Panc1 (cell line): ENCODE measurements around the gene DLGAP1. TPM values are rescaled to one million over a fixed set of nuclear protein-coding genes. Genes with fewer than 3 reads are reported as not detected.

Experiments used
- ATAC-seq: fragments of 200-7000 bp; cut with Tn5 transposase; 2 replicates; pipeline ENCODE4 v1.9.1; 2020; ENCODE audit warnings: mild to moderate bottlenecking, moderate library complexity
- BruUV-seq: library from RNA; stranded (reverse); fragments of 400-500 nt; replicated peaks from 2 replicates; lab custom pipeline; 2021; lab: Mats Ljungman, UMichigan
- CTCF ChIA-PET: fragments of 300-600 bp; sonication (Branson Sonifier 250); formaldehyde crosslinking; loops from one replicate; lab custom pipeline; 2022; ENCODE audit warnings: antibody characterized with exemption; lab: Charles Lee
- POLR2A ChIA-PET: fragments of 300-600 bp; sonication (Branson Sonifier 250); formaldehyde crosslinking; loops from one replicate; lab custom pipeline; 2022; ENCODE audit warnings: antibody characterized with exemption; lab: Charles Lee
- DNase-seq: peaks from one replicate; pipeline ENCODE4 v3.0.0-alpha.2; 2010; ENCODE audit warnings: low read depth, low spot score
- H3K27ac ChIP-seq: 2 replicates; pipeline ENCODE4 v1.5.1; 2011; ENCODE audit warnings: mild to moderate bottlenecking, low read length, inconsistent platforms
- H3K27me3 ChIP-seq: fragments of 200-500 bp; sonication (Bioruptor generic); 2 replicates; pipeline ENCODE4 v1.6.0; 2014; ENCODE audit warnings: low read length, inconsistent platforms; ENCODE audit not compliant: control insufficient read depth, insufficient read depth
- H3K36me3 ChIP-seq: fragments of 200-500 bp; sonication (Bioruptor generic); 2 replicates; pipeline ENCODE4 v1.5.1; 2014; ENCODE audit warnings: inconsistent platforms, mild to moderate bottlenecking, low read length, moderate library complexity; ENCODE audit not compliant: control insufficient read depth, insufficient read depth
- H3K4me1 ChIP-seq: 2 replicates; pipeline ENCODE4 v1.5.1; 2011; ENCODE audit warnings: inconsistent platforms, mild to moderate bottlenecking, low read length, moderate library complexity; ENCODE audit not compliant: control insufficient read depth, insufficient read depth
- H3K4me3 ChIP-seq, 2 experiments: 2 replicates each; pipeline ENCODE4 v1.5.1; 2011 to 2012; ENCODE audit warnings: low read depth in 2 of 2, low read length in 2 of 2, mild to moderate bottlenecking in 2 of 2, inconsistent platforms in 1 of 2, moderate library complexity in 1 of 2
- H3K9me3 ChIP-seq: fragments of 200-500 bp; sonication (Bioruptor generic); 2 replicates; pipeline ENCODE4 v1.5.1; 2014; ENCODE audit warnings: low read depth, mild to moderate bottlenecking, inconsistent platforms, low read length, moderate library complexity; ENCODE audit not compliant: control insufficient read depth, insufficient read depth
- CTCF ChIP-seq: fragments of 450-650 bp; IDR thresholded peaks from 2 replicates; pipeline ENCODE4 v1.5.1; 2017; ENCODE audit warnings: mild to moderate bottlenecking
- POLR2AphosphoS5 ChIP-seq: IDR thresholded peaks from 2 replicates; pipeline ENCODE4 v1.6.1; 2012; ENCODE audit warnings: mild to moderate bottlenecking, low read depth, low read length, moderate library complexity
- REST ChIP-seq, 2 experiments: IDR thresholded peaks; 2 replicates each; pipeline ENCODE4 v1.6.1; 2011 to 2012; ENCODE audit warnings: low read depth in 2 of 2, control low read depth in 1 of 2, low read length in 1 of 2, mild to moderate bottlenecking in 1 of 2, moderate library complexity in 1 of 2; ENCODE audit not compliant: insufficient read depth in 1 of 2
- SIN3A ChIP-seq: IDR thresholded peaks from 2 replicates; pipeline ENCODE4 v1.6.1; 2012; ENCODE audit warnings: low read depth, mild to moderate bottlenecking, low read length, moderate library complexity, borderline replicate concordance; ENCODE audit not compliant: insufficient read depth
- TCF7L2 ChIP-seq: IDR thresholded peaks from 2 replicates; pipeline ENCODE4 v1.6.1; 2011; ENCODE audit warnings: mild to moderate bottlenecking, low read depth, low read length, inconsistent platforms
- in situ Hi-C: cut with HindIII; loops from 2 replicates; pipeline ENCODE4 v1.10.0; 2016; ENCODE audit warnings: low sequenced_read_pairs, low pct_unique_long_range_greater_than_20kb
- intact Hi-C: fragments of 100-400 bp; cut with micrococcal nuclease; formaldehyde crosslinking; loops from one replicate; pipeline ENCODE4 v1.10.0; 2022; ENCODE audit not compliant: unreplicated experiment
- total RNA-seq: library from RNA; stranded (reverse); gene quantifications from one replicate; pipeline ENCODE4 v1.2.1, GENCODE V29; 2021; ENCODE audit not compliant: unreplicated experiment

The DLGAP1 gene
- total RNA-seq, 1 experiment from 2014 or later = 1.8 TPM

- ChIA-PET CTCF (interaction anchor here (0.6 to 1.8 kb wide), 8 partner anchors 8 to 283 kb away, joined by 3 to 15 read pairs (median 6); no protein-coding TSS in a partner anchor), POLR2A (interaction anchor here (0.8 to 2.1 kb wide), 7 partner anchors 9 to 186 kb away, joined by 5 to 19 read pairs (median 11); no protein-coding TSS in a partner anchor)
- ATAC-seq (peak; percentile 3; the same call in 1 of the 2 replicates), DNase-seq (no peak)
- no TSS peak for BruUV-seq
- peaks cover 71% of the 10 kb centered on the region for H3K4me1 ChIP-seq
- intact Hi-C loops (loop anchor here (2.0 to 5.0 kb wide), 3 partner anchors 88 to 333 kb away; partner anchors contain the start of gene MYL12B), in situ Hi-C loops (no loop called here)
- H3K27me3 ChIP-seq = no peaks in the 10 kb centered on the region
- H3K9me3 ChIP-seq = no peaks in the 10 kb centered on the region
- H3K4me3 ChIP-seq = peak overlapping the region; percentile 50 to 86
- peak overlapping the region; percentile 96 for H3K27ac ChIP-seq
- TF ChIP-seq SIN3A (no peak), TCF7L2 (0 out of 2 replicates have a peak, but pooled peaks have one; percentile 39)
- no peaks in the 10 kb centered on the region; the same call in 1 of the 2 replicates for H3K36me3 ChIP-seq
Observed at GRCh38 chr18:3594760-3595368, 860.2 kb downstream of the DLGAP1 start.

- CTCF ChIA-PET = interaction anchor here (0.6 to 1.8 kb wide), 9 partner anchors 9 to 282 kb away, joined by 4 to 15 read pairs (median 7); no protein-coding TSS in a partner anchor
- DNase-seq (peak; percentile 95), ATAC-seq (peak; percentile 82)
- H3K4me3 ChIP-seq = peak overlapping the region; percentile 50 to 86
- no peaks in the 10 kb centered on the region for H3K9me3 ChIP-seq
- POLR2A ChIA-PET = interaction anchor here (0.7 to 2.1 kb wide), 12 partner anchors 10 to 310 kb away, joined by 3 to 19 read pairs (median 8); no protein-coding TSS in a partner anchor
- in situ Hi-C loops (no loop called here), intact Hi-C loops (loop anchor here (2.0 to 5.0 kb wide), 4 partner anchors 87 to 332 kb away; partner anchors contain the start of gene MYL12B)
- TF ChIP-seq CTCF = peak; percentile 96
- TF ChIP-seq POLR2AphosphoS5 = peak; percentile 59
- TF ChIP-seq REST (IDR thresholded peaks at IDR 0.05; ENCODE audit: insufficient read depth in 1 of 2, low read depth in 2 of 2, low read length in 1 of 2) = no peak
- TF ChIP-seq SIN3A = peak; percentile 71; the same call in 1 of the 2 replicates
- TF ChIP-seq TCF7L2 = peak; percentile 54
- H3K27ac ChIP-seq = peak overlapping the region; percentile 96
- H3K4me1 ChIP-seq = peaks cover 73% of the 10 kb centered on the region
- BruUV-seq = TSS peak; percentile 86
- H3K36me3 ChIP-seq = no peaks in the 10 kb centered on the region; the same call in 1 of the 2 replicates
- no peaks in the 10 kb centered on the region for H3K27me3 ChIP-seq
Observed at GRCh38 chr18:3593904-3594759, 861.0 kb downstream of the DLGAP1 start.
